K562 (cell line): ENCODE data around the gene NUP43. TPM values are rescaled to one million over a fixed set of nuclear protein-coding genes. Genes with fewer than 3 reads are reported as not detected.

Experiments
- ADNP ChIP-seq: fragments of 200-800 bp; sonication (Bioruptor generic); IDR thresholded peaks from 2 replicates; pipeline ENCODE4 v1.6.1; 2016; ENCODE audit warnings: missing genetic modification characterization, missing compliant biosample characterization
- BACH1 ChIP-seq: fragments of 200-800 bp; sonication (Bioruptor generic); IDR thresholded peaks from 2 replicates; pipeline ENCODE4 v1.6.1; 2016; ENCODE audit warnings: missing genetic modification characterization, missing compliant biosample characterization
- BRCA1 ChIP-seq, 2 experiments: fragments of 450-650 bp in 1 of 2; sonication (generic) in 1 of 2; formaldehyde crosslinking in 1 of 2; IDR thresholded peaks; 2 replicates each; pipeline versions ENCODE4 v1.5.0 to v1.6.1; 2017 to 2020; ENCODE audit warnings: mild to moderate bottlenecking in 1 of 2, missing genetic modification reagents in 1 of 2
- CCNT2 ChIP-seq: IDR thresholded peaks from 2 replicates; pipeline ENCODE4 v1.6.1; 2011; ENCODE audit warnings: borderline replicate concordance, low read depth, mild to moderate bottlenecking, moderate library complexity, mixed read lengths, low read length; ENCODE audit not compliant: insufficient read length; ENCODE audit errors: extremely low read depth
- EHMT2 ChIP-seq: fragments of 450-650 bp; IDR thresholded peaks from 2 replicates; pipeline ENCODE4 v1.6.1; 2018; ENCODE audit warnings: antibody characterized with exemption
- GATA2 ChIP-seq: sonication (generic); formaldehyde crosslinking; IDR thresholded peaks from 2 replicates; pipeline ENCODE4 v1.4.0; 2020; ENCODE audit warnings: mild to moderate bottlenecking, missing genetic modification reagents
- MTA1 ChIP-seq: fragments of 450-650 bp; IDR thresholded peaks from 2 replicates; pipeline ENCODE4 v1.6.1; 2017; ENCODE audit warnings: borderline replicate concordance
- NONO ChIP-seq, 2 experiments: fragments of 200-400 bp in 1 of 2; fragments of 450-650 bp in 1 of 2; formaldehyde crosslinking in 1 of 2; IDR thresholded peaks; 2 replicates each; pipeline ENCODE4 v1.6.1; 2017; ENCODE audit warnings: low read depth in 2 of 2, mild to moderate bottlenecking in 2 of 2, moderate library complexity in 2 of 2, low read length in 1 of 2
- NR3C1 ChIP-seq: sonication (generic); formaldehyde crosslinking; IDR thresholded peaks from 2 replicates; pipeline ENCODE4 v1.8.1; 2022; ENCODE audit warnings: missing genetic modification reagents
- PTBP1 ChIP-seq: fragments of 200-400 bp; formaldehyde crosslinking; IDR thresholded peaks from 2 replicates; pipeline ENCODE4 v1.6.1; 2017; ENCODE audit warnings: low read depth, low read length
- RBM14 ChIP-seq: fragments of 200-400 bp; formaldehyde crosslinking; IDR thresholded peaks from 2 replicates; pipeline ENCODE4 v1.6.1; 2018; ENCODE audit warnings: low read depth, mild to moderate bottlenecking, low read length, moderate library complexity, borderline replicate concordance; ENCODE audit not compliant: insufficient read depth
- ZNF197 ChIP-seq: fragments of 200-800 bp; sonication (Bioruptor generic); IDR thresholded peaks from 2 replicates; pipeline ENCODE4 v1.6.1; 2016; ENCODE audit warnings: low read depth, missing genetic modification characterization, missing compliant biosample characterization
- ZNF24 ChIP-seq: fragments of 450-650 bp; IDR thresholded peaks from 2 replicates; pipeline ENCODE4 v1.6.1; 2016
- polyA plus RNA-seq, 8 experiments: library from polyadenylated mRNA; depleted of rRNA in 4 of 8; stranded (reverse) in 5 of 8; unstranded in 3 of 8; fragments of >200 nt; fragmentation: Nextera tagmentation in 2 of 8; fragmentation: Illumina TruSeq in 1 of 8; extraction: Ambion mirVana in 2 of 8; extraction: Trizol in 1 of 8; gene quantifications; 2 replicates each; pipeline versions ENCODE4 v1.2.1 to v1.2.3, GENCODE V29; 2011 to 2014; ENCODE audit warnings: inconsistent platforms in 1 of 8, missing spikeins in 1 of 8
- total RNA-seq, 7 experiments: library from RNA; depleted of rRNA in 6 of 7; stranded (reverse); fragments of >200 nt in 6 of 7; fragmentation: Illumina TruSeq in 2 of 7; extraction: Trizol in 2 of 7; gene quantifications; 2 replicates each; pipeline versions ENCODE4 v1.2.1 to v1.2.3, GENCODE V29; 2011 to 2021; ENCODE audit warnings: low replicate concordance in 1 of 7
- TF ChIP-seq, protein P1 (sequence below): fragments of 450-650 bp; IDR thresholded peaks from 2 replicates; pipeline ENCODE4 v1.6.1; 2016
- TF ChIP-seq, protein P2 (sequence below): fragments of 250-450 bp; sonication (Bioruptor Pico); IDR thresholded peaks from 2 replicates; pipeline ENCODE4 v1.4.0; 2020; ENCODE audit warnings: mild to moderate bottlenecking
- TF ChIP-seq, protein P3 (sequence below): fragments of 450-650 bp; formaldehyde crosslinking; IDR thresholded peaks from 2 replicates; pipeline ENCODE4 v1.4.0; 2020; ENCODE audit warnings: mild to moderate bottlenecking, moderate library complexity
- TF ChIP-seq, protein P4 (sequence below): fragments of 250-450 bp; sonication (Bioruptor Pico); IDR thresholded peaks from 2 replicates; pipeline ENCODE4 v1.9.0; 2021; ENCODE audit warnings: mild to moderate bottlenecking
- TF ChIP-seq, protein P5 (sequence below): sonication (generic); formaldehyde crosslinking; IDR thresholded peaks from 2 replicates; pipeline ENCODE4 v1.8.1; 2023; ENCODE audit warnings: missing genetic modification reagents, mild to moderate bottlenecking, borderline replicate concordance

NUP43 gene
- total and polyA plus RNA-seq, 9 of the 15 experiments (the other 6 are each of a cell fraction or from before 2014, with no cell fraction given) = 28.9 to 136 (median 67.4) TPM

DNA sequence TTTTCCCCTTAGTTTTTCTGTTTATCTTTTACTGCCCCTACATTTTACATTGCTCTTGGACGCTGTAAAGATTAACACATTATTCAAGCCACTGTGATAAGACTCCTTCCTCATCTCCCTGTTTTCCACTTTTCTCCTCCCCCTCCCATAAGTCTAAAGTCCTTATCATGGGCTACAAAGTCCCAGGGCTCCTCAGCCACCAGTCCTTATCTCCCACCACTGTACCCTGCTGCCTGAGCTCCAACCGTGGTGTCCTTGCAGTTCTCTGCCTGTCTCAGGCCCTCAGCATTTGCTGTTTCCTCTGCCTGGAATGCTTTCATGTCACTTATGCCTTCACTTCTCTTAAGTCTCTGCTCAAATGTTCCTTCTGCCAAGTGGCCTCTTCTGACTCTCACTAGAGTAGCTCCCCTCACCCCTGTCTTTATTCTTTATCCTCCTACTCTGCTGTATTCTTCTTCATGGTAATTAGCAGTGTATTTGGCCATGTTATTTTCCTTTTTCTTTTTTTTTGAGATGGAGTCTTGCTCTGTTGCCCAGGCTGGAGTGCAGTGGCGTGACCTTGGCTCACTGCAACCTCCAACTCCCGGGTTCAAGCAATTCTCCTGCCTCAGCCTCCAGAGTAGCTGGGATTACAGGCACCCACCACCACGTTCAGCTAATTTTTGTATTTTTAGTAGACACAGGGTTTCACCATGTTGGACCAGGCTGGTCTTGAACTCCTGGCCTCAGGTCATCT, 17.7 kb downstream of the NUP43 start (continued):
- TF ChIP-seq, protein P1, sequence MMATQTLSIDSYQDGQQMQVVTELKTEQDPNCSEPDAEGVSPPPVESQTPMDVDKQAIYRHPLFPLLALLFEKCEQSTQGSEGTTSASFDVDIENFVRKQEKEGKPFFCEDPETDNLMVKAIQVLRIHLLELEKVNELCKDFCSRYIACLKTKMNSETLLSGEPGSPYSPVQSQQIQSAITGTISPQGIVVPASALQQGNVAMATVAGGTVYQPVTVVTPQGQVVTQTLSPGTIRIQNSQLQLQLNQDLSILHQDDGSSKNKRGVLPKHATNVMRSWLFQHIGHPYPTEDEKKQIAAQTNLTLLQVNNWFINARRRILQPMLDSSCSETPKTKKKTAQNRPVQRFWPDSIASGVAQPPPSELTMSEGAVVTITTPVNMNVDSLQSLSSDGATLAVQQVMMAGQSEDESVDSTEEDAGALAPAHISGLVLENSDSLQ = peak; percentile 77
- peak; percentile 60; the same call in 1 of the 2 replicates for TF ChIP-seq ZNF24
- TF ChIP-seq, protein P2, sequence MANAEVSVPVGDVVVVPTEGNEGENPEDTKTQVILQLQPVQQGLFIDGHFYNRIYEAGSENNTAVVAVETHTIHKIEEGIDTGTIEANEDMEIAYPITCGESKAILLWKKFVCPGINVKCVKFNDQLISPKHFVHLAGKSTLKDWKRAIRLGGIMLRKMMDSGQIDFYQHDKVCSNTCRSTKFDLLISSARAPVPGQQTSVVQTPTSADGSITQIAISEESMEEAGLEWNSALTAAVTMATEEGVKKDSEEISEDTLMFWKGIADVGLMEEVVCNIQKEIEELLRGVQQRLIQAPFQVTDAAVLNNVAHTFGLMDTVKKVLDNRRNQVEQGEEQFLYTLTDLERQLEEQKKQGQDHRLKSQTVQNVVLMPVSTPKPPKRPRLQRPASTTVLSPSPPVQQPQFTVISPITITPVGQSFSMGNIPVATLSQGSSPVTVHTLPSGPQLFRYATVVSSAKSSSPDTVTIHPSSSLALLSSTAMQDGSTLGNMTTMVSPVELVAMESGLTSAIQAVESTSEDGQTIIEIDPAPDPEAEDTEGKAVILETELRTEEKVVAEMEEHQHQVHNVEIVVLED (CRISPR knock-in tag) = no peak
- TF ChIP-seq, protein P3, sequence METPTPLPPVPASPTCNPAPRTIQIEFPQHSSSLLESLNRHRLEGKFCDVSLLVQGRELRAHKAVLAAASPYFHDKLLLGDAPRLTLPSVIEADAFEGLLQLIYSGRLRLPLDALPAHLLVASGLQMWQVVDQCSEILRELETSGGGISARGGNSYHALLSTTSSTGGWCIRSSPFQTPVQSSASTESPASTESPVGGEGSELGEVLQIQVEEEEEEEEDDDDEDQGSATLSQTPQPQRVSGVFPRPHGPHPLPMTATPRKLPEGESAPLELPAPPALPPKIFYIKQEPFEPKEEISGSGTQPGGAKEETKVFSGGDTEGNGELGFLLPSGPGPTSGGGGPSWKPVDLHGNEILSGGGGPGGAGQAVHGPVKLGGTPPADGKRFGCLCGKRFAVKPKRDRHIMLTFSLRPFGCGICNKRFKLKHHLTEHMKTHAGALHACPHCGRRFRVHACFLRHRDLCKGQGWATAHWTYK (CRISPR knock-in tag) = peak; percentile 62; the same call in 1 of the 2 replicates
- TF ChIP-seq PTBP1 = no peak
- TF ChIP-seq NONO (IDR thresholded peaks at IDR 0.05; ENCODE audit: low read depth in 2 of 2, low read length in 1 of 2) = 0 out of 4 replicates have a peak, but pooled peaks of 1 of the 2 experiments have one; percentile 16
- peak; percentile 49 for TF ChIP-seq CCNT2
- no peak for TF ChIP-seq NR3C1 (CRISPR knock-in tag)
- no peak for TF ChIP-seq BRCA1 (IDR thresholded peaks at IDR 0.05)
- no peak for TF ChIP-seq BRCA1 (CRISPR knock-in tag; IDR thresholded peaks at IDR 0.05)
- TF ChIP-seq MTA1 = peak; percentile 93; the same call in 1 of the 2 replicates
- TF ChIP-seq EHMT2 = peak; percentile 60; the same call in 1 of the 2 replicates
- TF ChIP-seq, protein P4, sequence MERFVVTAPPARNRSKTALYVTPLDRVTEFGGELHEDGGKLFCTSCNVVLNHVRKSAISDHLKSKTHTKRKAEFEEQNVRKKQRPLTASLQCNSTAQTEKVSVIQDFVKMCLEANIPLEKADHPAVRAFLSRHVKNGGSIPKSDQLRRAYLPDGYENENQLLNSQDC = no peak
- no peak for TF ChIP-seq ZNF197 (CRISPR knock-in tag)
- no peak for TF ChIP-seq RBM14
- no peak; the same call in 1 of the 2 replicates for TF ChIP-seq ADNP (tag)
- TF ChIP-seq, protein P5, sequence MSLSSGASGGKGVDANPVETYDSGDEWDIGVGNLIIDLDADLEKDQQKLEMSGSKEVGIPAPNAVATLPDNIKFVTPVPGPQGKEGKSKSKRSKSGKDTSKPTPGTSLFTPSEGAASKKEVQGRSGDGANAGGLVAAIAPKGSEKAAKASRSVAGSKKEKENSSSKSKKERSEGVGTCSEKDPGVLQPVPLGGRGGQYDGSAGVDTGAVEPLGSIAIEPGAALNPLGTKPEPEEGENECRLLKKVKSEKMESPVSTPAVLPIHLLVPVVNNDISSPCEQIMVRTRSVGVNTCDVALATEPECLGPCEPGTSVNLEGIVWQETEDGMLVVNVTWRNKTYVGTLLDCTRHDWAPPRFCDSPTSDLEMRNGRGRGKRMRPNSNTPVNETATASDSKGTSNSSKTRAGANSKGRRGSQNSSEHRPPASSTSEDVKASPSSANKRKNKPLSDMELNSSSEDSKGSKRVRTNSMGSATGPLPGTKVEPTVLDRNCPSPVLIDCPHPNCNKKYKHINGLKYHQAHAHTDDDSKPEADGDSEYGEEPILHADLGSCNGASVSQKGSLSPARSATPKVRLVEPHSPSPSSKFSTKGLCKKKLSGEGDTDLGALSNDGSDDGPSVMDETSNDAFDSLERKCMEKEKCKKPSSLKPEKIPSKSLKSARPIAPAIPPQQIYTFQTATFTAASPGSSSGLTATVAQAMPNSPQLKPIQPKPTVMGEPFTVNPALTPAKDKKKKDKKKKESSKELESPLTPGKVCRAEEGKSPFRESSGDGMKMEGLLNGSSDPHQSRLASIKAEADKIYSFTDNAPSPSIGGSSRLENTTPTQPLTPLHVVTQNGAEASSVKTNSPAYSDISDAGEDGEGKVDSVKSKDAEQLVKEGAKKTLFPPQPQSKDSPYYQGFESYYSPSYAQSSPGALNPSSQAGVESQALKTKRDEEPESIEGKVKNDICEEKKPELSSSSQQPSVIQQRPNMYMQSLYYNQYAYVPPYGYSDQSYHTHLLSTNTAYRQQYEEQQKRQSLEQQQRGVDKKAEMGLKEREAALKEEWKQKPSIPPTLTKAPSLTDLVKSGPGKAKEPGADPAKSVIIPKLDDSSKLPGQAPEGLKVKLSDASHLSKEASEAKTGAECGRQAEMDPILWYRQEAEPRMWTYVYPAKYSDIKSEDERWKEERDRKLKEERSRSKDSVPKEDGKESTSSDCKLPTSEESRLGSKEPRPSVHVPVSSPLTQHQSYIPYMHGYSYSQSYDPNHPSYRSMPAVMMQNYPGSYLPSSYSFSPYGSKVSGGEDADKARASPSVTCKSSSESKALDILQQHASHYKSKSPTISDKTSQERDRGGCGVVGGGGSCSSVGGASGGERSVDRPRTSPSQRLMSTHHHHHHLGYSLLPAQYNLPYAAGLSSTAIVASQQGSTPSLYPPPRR (CRISPR knock-in tag) = no peak
- no peak for TF ChIP-seq BACH1
- peak; percentile 94 for TF ChIP-seq GATA2 (CRISPR knock-in tag)
